ENCODE data around the gene PRR29.
A peak's percentile ranks its signal among the peaks of the same experiment; 100 is the strongest.

PRR29 gene

GRCh38 chr17:63960430-63960829 lies 37.7 kb upstream of the PRR29 start:
- Histone ChIP-seq H3K4me2 (ENCODE audit: low read length) (peak overlapping the region; percentile 92), H3K9me3 (ENCODE audit: low read length) (no peaks in the 10 kb centered on the region), H4K20me1 (ENCODE audit: insufficient read depth, low read length) (no peaks in the 10 kb centered on the region), H3K9me2 (ENCODE audit: low read depth, low read length) (no peaks in the 10 kb centered on the region), H3F3A (ENCODE audit: insufficient read depth, low read length) (no peaks in the 10 kb centered on the region), H3K36me3 (ENCODE audit: insufficient read depth, low read length) (no peaks in the 10 kb centered on the region), H3K4me3 (ENCODE audit: low read depth, low read length, poor library complexity, severe bottlenecking) (peak overlapping the region; percentile 66), H3K27ac (ENCODE audit: low read depth, low read length, poor library complexity, severe bottlenecking) (no peak overlapping the region), H3K4me1 (ENCODE audit: insufficient read depth, low read length, severe bottlenecking) (peaks cover 17% of the 10 kb centered on the region), H3K9ac (ENCODE audit: low read length) (peak overlapping the region; percentile 63; the same call in 1 of the 2 replicates), H3K79me2 (ENCODE audit: insufficient read depth, low read length) (no peaks in the 10 kb centered on the region), H2AFZ (ENCODE audit: low read length) (no peak overlapping the region), H3K27me3 (ENCODE audit: insufficient read depth, low read length) (no peaks in the 10 kb centered on the region)
- no peak for TF ChIP-seq CTCF (IDR thresholded peaks at IDR 0.05; ENCODE audit: low read length)
- TF ChIP-seq EZH2 (IDR thresholded peaks at IDR 0.05; ENCODE audit: borderline replicate concordance, low read length), result no peak

GRCh38 chr17:63961355-63962212 lies 36.6 kb upstream of the PRR29 start:
- Histone ChIP-seq H3K4me2 (ENCODE audit: low read length) (peak overlapping the region; percentile 92), H3K9me2 (ENCODE audit: low read depth, low read length) (no peaks in the 10 kb centered on the region), H3K79me2 (ENCODE audit: insufficient read depth, low read length) (no peaks in the 10 kb centered on the region), H2AFZ (ENCODE audit: low read length) (no peak overlapping the region), H3K4me1 (ENCODE audit: insufficient read depth, low read length, severe bottlenecking) (peaks cover 16% of the 10 kb centered on the region), H3K36me3 (ENCODE audit: insufficient read depth, low read length) (no peaks in the 10 kb centered on the region), H3K9ac (ENCODE audit: low read length) (peak overlapping the region; percentile 63), H3K27ac (ENCODE audit: low read depth, low read length, poor library complexity, severe bottlenecking) (no peak overlapping the region), H3F3A (ENCODE audit: insufficient read depth, low read length) (no peaks in the 10 kb centered on the region), H4K20me1 (ENCODE audit: insufficient read depth, low read length) (no peaks in the 10 kb centered on the region), H3K4me3 (ENCODE audit: low read depth, low read length, poor library complexity, severe bottlenecking) (peak overlapping the region; percentile 66), H3K9me3 (ENCODE audit: low read length) (no peaks in the 10 kb centered on the region), H3K27me3 (ENCODE audit: insufficient read depth, low read length) (no peaks in the 10 kb centered on the region)
- TF ChIP-seq EZH2 (IDR thresholded peaks at IDR 0.05; ENCODE audit: borderline replicate concordance, low read length) (no peak), CTCF (IDR thresholded peaks at IDR 0.05; ENCODE audit: low read length) (no peak)

GRCh38 chr17:63962298-63962744 lies 35.8 kb upstream of the PRR29 start:
- Histone ChIP-seq H3K4me3 (ENCODE audit: low read depth, low read length, poor library complexity, severe bottlenecking) (no peak overlapping the region), H3K36me3 (ENCODE audit: insufficient read depth, low read length) (no peaks in the 10 kb centered on the region), H4K20me1 (ENCODE audit: insufficient read depth, low read length) (no peaks in the 10 kb centered on the region), H3K4me1 (ENCODE audit: insufficient read depth, low read length, severe bottlenecking) (peaks cover 16% of the 10 kb centered on the region), H3F3A (ENCODE audit: insufficient read depth, low read length) (no peaks in the 10 kb centered on the region), H3K27ac (ENCODE audit: low read depth, low read length, poor library complexity, severe bottlenecking) (no peak overlapping the region), H3K79me2 (ENCODE audit: insufficient read depth, low read length) (no peaks in the 10 kb centered on the region), H3K9ac (ENCODE audit: low read length) (no peak overlapping the region), H3K27me3 (ENCODE audit: insufficient read depth, low read length) (no peaks in the 10 kb centered on the region), H3K4me2 (ENCODE audit: low read length) (no peak overlapping the region), H3K9me2 (ENCODE audit: low read depth, low read length) (no peaks in the 10 kb centered on the region), H3K9me3 (ENCODE audit: low read length) (no peaks in the 10 kb centered on the region), H2AFZ (ENCODE audit: low read length) (no peak overlapping the region)
- TF ChIP-seq CTCF (IDR thresholded peaks at IDR 0.05; ENCODE audit: low read length), result no peak
- TF ChIP-seq EZH2 (IDR thresholded peaks at IDR 0.05; ENCODE audit: borderline replicate concordance, low read length), result no peak
